ENCODE data around the gene RNF125. TPM values are rescaled to one million over a fixed set of nuclear protein-coding genes. Genes with fewer than 3 reads are reported as not detected.

Gene RNF125
- total and polyA plus RNA-seq, 2 experiments from 2014 or later = 11.4 to 29.2 TPM

- TF ChIP-seq CREB1 (CRISPR knock-in tag; IDR thresholded peaks at IDR 0.05; ENCODE audit: low read depth) (no peak), EZH2 (IDR thresholded peaks at IDR 0.05; ENCODE audit: low read depth, unreplicated experiment) (no peak), CTCF (conservative IDR thresholded peaks at IDR 0.05; ENCODE audit: low read depth in 2 of 2) (no peak), NANOG (IDR thresholded peaks at IDR 0.05; ENCODE audit: borderline replicate concordance) (no peak)
These were observed 7.1 kb downstream of the RNF125 start (continued) for GRCh38 chr18:32025744-32026143.

- H3K4me3 Mint-ChIP-seq = no peak overlapping the region
- Histone ChIP-seq H4K20me1 (replicated peaks; ENCODE audit: insufficient read depth) (no peaks in the 10 kb centered on the region), H3K4me1 (ENCODE audit: insufficient read depth) (peaks cover 21% of the 10 kb centered on the region), H3K9me2 (ENCODE audit: insufficient read depth) (no peaks in the 10 kb centered on the region), H2AFZ (no peak overlapping the region), H3K27ac (ENCODE audit: low read depth) (no peak overlapping the region), H3K4me2 (no peak overlapping the region), H3F3A (replicated peaks; ENCODE audit: low read depth) (no peaks in the 10 kb centered on the region), H3K36me3 (ENCODE audit: insufficient read depth) (no peaks in the 10 kb centered on the region), H3K4me3 (no peak overlapping the region), H3K79me2 (replicated peaks; ENCODE audit: insufficient read depth) (peaks cover 28% of the 10 kb centered on the region), H3K27me3 (ENCODE audit: insufficient read depth) (no peaks in the 10 kb centered on the region)
- H3K36me3 Mint-ChIP-seq (ENCODE audit: low read depth) = peaks cover 3% of the 10 kb centered on the region; the same call in 2 of the 3 replicates
- H3K27me3 Mint-ChIP-seq (ENCODE audit: insufficient read depth, low read depth, poor library complexity) = peaks cover 7% of the 10 kb centered on the region
- no peak for ATAC-seq
- no peak overlapping the region; the same call in 1 of the 2 replicates for H3K27ac Mint-ChIP-seq
- no peak for DNase-seq (ENCODE audit: low spot score)
- peaks cover 18% of the 10 kb centered on the region for H3K4me1 Mint-ChIP-seq
- H3K9me3 Mint-ChIP-seq = no peaks in the 10 kb centered on the region
- TF ChIP-seq STAT1 (IDR thresholded peaks at IDR 0.05; ENCODE audit: unreplicated experiment) = no peak
- no peak for TF ChIP-seq ETS1 (IDR thresholded peaks at IDR 0.05)
- no peak for TF ChIP-seq EZH2 (IDR thresholded peaks at IDR 0.05; ENCODE audit: low read depth, unreplicated experiment)
- TF ChIP-seq EZH2phosphoT487 (IDR thresholded peaks at IDR 0.05; ENCODE audit: unreplicated experiment) = no peak
- no peak for TF ChIP-seq CREB1 (CRISPR knock-in tag; IDR thresholded peaks at IDR 0.05; ENCODE audit: low read depth)
- TF ChIP-seq CTCF (conservative IDR thresholded peaks at IDR 0.05; ENCODE audit: low read depth in 2 of 2) = no peak
- no peak for TF ChIP-seq REST (IDR thresholded peaks at IDR 0.05; ENCODE audit: unreplicated experiment)
- TF ChIP-seq ZNF114 (CRISPR knock-in tag; IDR thresholded peaks at IDR 0.05) = no peak
These were observed 8.0 kb downstream of the RNF125 start for GRCh38 chr18:32026491-32027086.

All from GM23338 (cell line).